Gastrocnemius medialis (tissue), 4 donors: ENCODE measurements around the gene DSCAML1.

Source experiments
- CTCF ChIP-seq, 5 experiments: fragments of 450-650 bp in 3 of 5; fragments of 200-600 bp in 2 of 5; sonication (generic) in 2 of 5; IDR thresholded peaks in 4 of 5; conservative IDR thresholded peaks in 1 of 5; 1 replicate in 4 of 5; 2 replicates in 1 of 5; pipeline ENCODE4 v1.5.1; 2016 to 2019; ENCODE audit warnings: antibody characterized with exemption in 5 of 5, mild to moderate bottlenecking in 3 of 5, moderate library complexity in 3 of 5
- POLR2A ChIP-seq, 2 donors: fragments of 450-650 bp; IDR thresholded peaks; one replicate each; pipeline ENCODE4 v1.6.1; 2017; ENCODE audit warnings: antibody characterized with exemption in 2 of 2, mild to moderate bottlenecking in 2 of 2, moderate library complexity in 2 of 2

- no peak for TF ChIP-seq CTCF (IDR thresholded peaks at IDR 0.05 in 4 of 5, conservative IDR thresholded peaks at IDR 0.05 in 1 of 5)
- TF ChIP-seq POLR2A (IDR thresholded peaks at IDR 0.05), result no peak
Observed at GRCh38 chr11:117554601-117555333, 242.2 kb downstream of the DSCAML1 start.
